Erythroblast (primary cell): ENCODE results near the gene ZNF827.

Source experiments
- DNase-seq, 2 experiments: peaks; one replicate each; lab custom pipeline; 2025; lab: John Stamatoyannopoulos, UW
- GATA1 ChIP-seq: IDR thresholded peaks from 2 replicates; pipeline ENCODE4 v1.6.1; 2011; ENCODE audit warnings: low read depth, mild to moderate bottlenecking, control low read depth, low read length, moderate library complexity
- POLR2A ChIP-seq: IDR thresholded peaks from 2 replicates; pipeline ENCODE4 v1.6.1; 2011; ENCODE audit warnings: mild to moderate bottlenecking, low read length

The ZNF827 gene

GRCh38 chr4:145939856-145940255 lies 1.2 kb upstream of the ZNF827 start:
- DNase-seq = no peak
- no peak for TF ChIP-seq GATA1
- no peak for TF ChIP-seq POLR2A

GRCh38 chr4:145939441-145939750 lies 773 bp upstream of the ZNF827 start:
- no peak for DNase-seq
- TF ChIP-seq POLR2A (no peak), GATA1 (no peak)

- DNase-seq = peak; percentile 31 to 51
- no peak for TF ChIP-seq GATA1
Measured at GRCh38 chr4:145937971-145938611, 532 bp downstream of the ZNF827 start.

GRCh38 chr4:145936997-145937901 lies 1.4 kb downstream of the ZNF827 start:
- TF ChIP-seq POLR2A (no peak), GATA1 (no peak)
- peak; percentile 49 to 63 for DNase-seq

GRCh38 chr4:145936142-145936996 lies 2.3 kb downstream of the ZNF827 start:
- DNase-seq = peak; percentile 61
- TF ChIP-seq POLR2A (no peak), GATA1 (no peak)

DNA sequence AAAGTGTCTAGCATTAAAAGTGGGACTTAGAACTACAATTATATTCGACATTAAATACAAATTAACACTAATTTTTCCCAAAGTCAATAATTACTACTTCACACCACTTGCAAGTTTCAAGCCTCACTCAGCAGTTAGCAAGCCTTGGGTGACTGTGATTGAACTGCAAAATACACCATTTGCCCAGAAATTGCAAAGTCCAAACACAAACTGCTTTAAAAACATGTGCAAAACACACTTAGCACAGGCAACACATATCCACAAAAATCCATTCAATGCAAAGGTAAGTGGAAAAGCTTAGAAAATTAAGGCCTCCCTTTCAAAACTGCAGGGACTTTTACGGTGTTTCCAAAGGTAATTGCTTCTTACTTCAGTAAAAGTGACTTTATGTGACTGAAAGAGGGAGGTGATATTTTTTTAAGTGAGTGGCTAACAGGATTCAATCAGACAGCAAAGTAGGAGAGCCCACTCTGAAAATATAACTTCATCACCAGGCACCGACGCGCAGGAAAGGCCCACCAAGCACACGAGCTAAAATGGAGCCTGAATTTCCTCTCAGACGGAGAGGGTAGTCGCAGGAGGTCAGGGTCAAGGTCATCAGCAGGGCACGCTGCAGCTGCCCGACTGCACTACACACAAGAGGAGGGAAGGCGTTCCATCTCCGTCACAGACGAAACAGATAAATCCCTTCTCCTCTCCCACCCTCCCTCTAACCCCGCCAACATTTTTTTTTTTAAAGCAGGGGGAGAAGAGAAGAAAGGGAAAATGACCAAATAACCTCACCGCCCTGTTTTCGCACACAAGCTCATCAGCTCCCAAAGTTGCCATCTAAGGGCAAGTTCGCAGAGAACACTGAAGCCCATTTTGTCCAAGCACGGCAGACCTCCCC lies 3.1 kb downstream of the ZNF827 start:
- TF ChIP-seq GATA1 = no peak
- no peak for TF ChIP-seq POLR2A
- peak; percentile 47 to 63 for DNase-seq

DNA sequence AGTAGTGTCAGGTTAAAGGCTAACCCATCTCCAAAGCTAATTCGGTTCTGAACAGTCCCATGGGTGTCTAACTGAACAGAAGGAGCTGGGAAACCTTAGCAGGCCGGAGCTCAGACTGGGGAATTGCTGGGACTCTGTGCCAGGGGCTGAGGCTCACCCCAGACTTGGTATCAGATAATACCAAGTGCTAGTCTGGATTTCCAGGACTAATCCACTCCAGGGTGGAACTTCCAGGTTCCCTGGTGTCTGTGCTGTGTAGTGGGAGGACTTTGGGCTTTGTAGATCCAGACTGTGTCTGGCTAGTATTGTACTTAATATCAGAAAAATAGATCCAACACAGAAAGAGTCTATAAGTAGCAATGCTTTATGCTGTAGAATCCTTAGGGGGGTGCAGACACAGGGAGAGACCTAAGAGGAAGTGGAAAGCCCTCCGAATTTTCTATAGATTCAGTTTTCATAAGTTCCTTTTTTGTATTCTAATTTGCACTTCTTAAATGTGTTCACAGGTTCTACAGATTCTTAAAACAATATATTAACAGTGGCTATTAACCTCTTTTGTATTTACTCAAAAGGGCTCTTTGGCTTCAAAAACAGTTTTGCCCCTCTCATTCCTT lies 4.1 kb downstream of the ZNF827 start:
- TF ChIP-seq POLR2A (no peak), GATA1 (no peak)
- no peak for DNase-seq

GRCh38 chr4:145933134-145933533 lies 5.5 kb downstream of the ZNF827 start:
- TF ChIP-seq POLR2A (no peak), GATA1 (no peak)
- DNase-seq = no peak

GRCh38 chr4:145931403-145931802 lies 7.2 kb downstream of the ZNF827 start:
- DNase-seq = no peak
- no peak for TF ChIP-seq GATA1
- TF ChIP-seq POLR2A = no peak

- no peak for DNase-seq
- TF ChIP-seq GATA1 = no peak
- TF ChIP-seq POLR2A = no peak
Measured at GRCh38 chr4:145930592-145930991, 8.0 kb downstream of the ZNF827 start.

GRCh38 chr4:145929415-145930178 lies 9.0 kb downstream of the ZNF827 start:
- no peak for TF ChIP-seq GATA1
- no peak for TF ChIP-seq POLR2A
- no peak for DNase-seq

DNA sequence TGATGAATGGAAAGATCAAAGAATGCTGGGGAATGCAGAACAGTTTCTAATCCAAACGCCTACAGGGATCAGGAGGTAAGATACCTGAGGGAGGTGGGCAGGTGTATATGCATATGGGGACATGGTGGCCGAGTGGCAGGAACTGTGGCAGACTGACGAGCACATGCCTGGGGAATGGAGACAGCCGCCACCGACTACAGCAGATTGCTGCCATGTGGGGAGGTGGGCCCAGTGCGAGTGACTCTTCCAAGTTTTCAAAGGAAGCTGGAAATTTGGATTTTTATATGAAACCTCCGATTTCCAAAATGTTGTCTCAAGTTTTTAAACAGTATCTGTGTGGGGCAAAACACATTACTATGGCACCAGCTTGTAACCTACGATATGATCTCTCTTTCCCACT lies 9.9 kb downstream of the ZNF827 start:
- DNase-seq = no peak
- no peak for TF ChIP-seq GATA1
- no peak for TF ChIP-seq POLR2A
